H1 (cell line): ENCODE data around the gene SLC6A20. TPM values are rescaled to one million over a fixed set of nuclear protein-coding genes. Genes with fewer than 3 reads are reported as not detected.

ENCODE experiments used
- BCL11A ChIP-seq, 2 experiments: IDR thresholded peaks; one replicate each; pipeline ENCODE4 v1.6.1; 2011; ENCODE audit warnings: low read depth in 2 of 2, low read length in 2 of 2, mild to moderate bottlenecking in 2 of 2
- CBX5 ChIP-seq: fragments of 300-800, 300-1000 bp; sonication (generic); IDR thresholded peaks from 2 replicates; pipeline ENCODE4 v1.7.1; 2016; ENCODE audit warnings: antibody characterized with exemption, low read length, low read depth
- CREB1 ChIP-seq: IDR thresholded peaks from 2 replicates; pipeline ENCODE4 v1.6.1; 2012; ENCODE audit warnings: inconsistent platforms
- CTBP2 ChIP-seq: IDR thresholded peaks from 2 replicates; pipeline ENCODE4 v1.7.0; 2011; ENCODE audit warnings: borderline replicate concordance, mild to moderate bottlenecking, moderate library complexity, mixed read lengths, low read length; ENCODE audit not compliant: insufficient read depth, insufficient read length
- RNF2 ChIP-seq: fragments of 200-900, 300-1000 bp; sonication (generic); IDR thresholded peaks from 2 replicates; pipeline ENCODE4 v1.7.1; 2016; ENCODE audit warnings: borderline replicate concordance, low read depth, mild to moderate bottlenecking, antibody characterized with exemption, low read length; ENCODE audit not compliant: poor library complexity, severe bottlenecking; ENCODE audit errors: missing control alignments
- SP2 ChIP-seq: IDR thresholded peaks from 2 replicates; pipeline ENCODE4 v1.6.1; 2012; ENCODE audit warnings: mild to moderate bottlenecking, low read length, inconsistent platforms
- TCF12 ChIP-seq: IDR thresholded peaks from 2 replicates; pipeline ENCODE4 v1.6.1; 2011; ENCODE audit warnings: low read depth, mild to moderate bottlenecking, low read length
- polyA plus RNA-seq, 7 experiments: library from polyadenylated mRNA; depleted of rRNA in 3 of 7; stranded (reverse) in 5 of 7; unstranded in 2 of 7; fragments of >200 nt in 5 of 7; fragments of 200-250 nt in 2 of 7; gene quantifications; 1 replicate in 5 of 7; 2 replicates in 1 of 7; 4 replicates in 1 of 7; pipeline versions ENCODE4 v1.2.1 to v1.2.3, GENCODE V29; 2011 to 2013; ENCODE audit warnings: missing spikeins in 2 of 7, mixed read lengths in 2 of 7
- total RNA-seq: library from RNA; stranded (reverse); fragmentation: NEBNext Ultra II Directional; extraction: Animal tissue kit (Norgen Biotek cat#: 25700); gene quantifications from 2 replicates; pipeline ENCODE4 v1.2.1, GENCODE V29; 2021
- TF ChIP-seq, protein P1 (sequence below): IDR thresholded peaks from 2 replicates; pipeline ENCODE4 v1.6.1; 2012; ENCODE audit warnings: inconsistent platforms

Gene SLC6A20
- total and polyA plus RNA-seq, 2 of the 8 experiments (the other 6 are each of a cell fraction or from before 2014, with no cell fraction given): 0.05 TPM; not detected in 1

DNA sequence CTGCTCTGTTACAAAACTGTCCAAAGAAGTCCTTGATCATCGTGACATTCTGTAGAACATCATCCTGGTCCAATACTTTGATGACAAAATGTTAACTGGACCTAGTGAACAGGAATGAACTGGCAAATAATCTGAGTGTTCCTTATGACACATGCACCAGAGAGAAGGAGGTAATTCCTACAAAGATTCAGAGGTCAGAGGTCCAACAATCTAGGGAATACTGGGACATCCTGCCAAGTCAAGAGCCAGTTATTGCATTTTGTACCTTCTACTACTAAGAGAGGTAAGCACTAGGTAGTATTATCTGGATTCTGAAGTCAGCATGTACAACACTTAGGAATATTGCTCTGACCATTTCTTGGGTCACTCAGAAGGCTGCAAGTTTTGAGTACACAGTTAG is 24.8 kb upstream of the SLC6A20 start (continued):
- TF ChIP-seq, protein P1, sequence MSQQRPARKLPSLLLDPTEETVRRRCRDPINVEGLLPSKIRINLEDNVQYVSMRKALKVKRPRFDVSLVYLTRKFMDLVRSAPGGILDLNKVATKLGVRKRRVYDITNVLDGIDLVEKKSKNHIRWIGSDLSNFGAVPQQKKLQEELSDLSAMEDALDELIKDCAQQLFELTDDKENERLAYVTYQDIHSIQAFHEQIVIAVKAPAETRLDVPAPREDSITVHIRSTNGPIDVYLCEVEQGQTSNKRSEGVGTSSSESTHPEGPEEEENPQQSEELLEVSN: no peak
- TF ChIP-seq CTBP2: no peak
- no peak for TF ChIP-seq BCL11A (IDR thresholded peaks at IDR 0.05; ENCODE audit: low read depth in 2 of 2, low read length in 2 of 2)
- no peak for TF ChIP-seq TCF12
- TF ChIP-seq CREB1: no peak
- no peak for TF ChIP-seq RNF2
- TF ChIP-seq CBX5: no peak
- no peak for TF ChIP-seq SP2
